Mononuclear cell (primary cell): ENCODE results near the gene EEF1G. TPM values are rescaled to one million over a fixed set of nuclear protein-coding genes. Genes with fewer than 3 reads are reported as not detected.
"Not testable (repeated sequence)": the region's sequence is repeated elsewhere in the genome, so short reads cannot be mapped to it uniquely, and the experiment has no call there.

Experiments used
- H3K27me3 ChIP-seq: 2 replicates; pipeline ENCODE4 v1.6.0; 2011; ENCODE audit warnings: low read length, control low read depth; ENCODE audit not compliant: insufficient read depth
- H3K4me1 ChIP-seq: 2 replicates; pipeline ENCODE4 v1.5.1; 2011; ENCODE audit warnings: mild to moderate bottlenecking, low read length, control low read depth; ENCODE audit not compliant: insufficient read depth
- H3K4me3 ChIP-seq: 2 replicates; pipeline ENCODE4 v1.5.1; 2011; ENCODE audit warnings: mild to moderate bottlenecking, low read length, moderate library complexity
- H3K9me3 ChIP-seq: 2 replicates; pipeline ENCODE4 v1.5.1; 2011; ENCODE audit warnings: low read depth, mild to moderate bottlenecking, control low read depth, low read length
- total RNA-seq: library from RNA; depleted of rRNA; stranded (reverse); fragments of >200 nt; gene quantifications from one replicate; pipeline ENCODE4 v1.2.3, GENCODE V29; 2012

Gene EEF1G
- total RNA-seq, 1 donor, result 2,066 TPM

- peaks cover 28% of the 10 kb centered on the region for H3K4me1 ChIP-seq
- peak overlapping the region; percentile 72 for H3K4me3 ChIP-seq
- no peaks in the 10 kb centered on the region for H3K9me3 ChIP-seq
- H3K27me3 ChIP-seq, result no peaks in the 10 kb centered on the region
These were observed 592 bp downstream of the EEF1G start for GRCh38 chr11:62573006-62573591.

- Histone ChIP-seq H3K9me3 (no peaks in the 10 kb centered on the region), H3K27me3 (no peaks in the 10 kb centered on the region), H3K4me1 (peaks cover 32% of the 10 kb centered on the region), H3K4me3 (no peak overlapping the region)
These were observed 1.3 kb downstream of the EEF1G start for GRCh38 chr11:62572431-62572830.

GRCh38 chr11:62571493-62571892 lies 2.2 kb downstream of the EEF1G start:
- H3K4me3 ChIP-seq, H3K9me3 ChIP-seq, H3K27me3 ChIP-seq: not testable (repeated sequence)
- H3K4me1 ChIP-seq, result peaks cover 34% of the 10 kb centered on the region

- H3K4me1 ChIP-seq, result peaks cover 34% of the 10 kb centered on the region
- not testable (repeated sequence) for H3K9me3 ChIP-seq, H3K4me3 ChIP-seq, H3K27me3 ChIP-seq
These were observed 2.8 kb downstream of the EEF1G start for GRCh38 chr11:62570903-62571302.

GRCh38 chr11:62569611-62570010 lies 4.1 kb downstream of the EEF1G start:
- Histone ChIP-seq H3K9me3 (no peaks in the 10 kb centered on the region), H3K4me3 (no peak overlapping the region), H3K4me1 (peaks cover 24% of the 10 kb centered on the region), H3K27me3 (no peaks in the 10 kb centered on the region)

- H3K9me3 ChIP-seq, result no peaks in the 10 kb centered on the region
- H3K27me3 ChIP-seq, result no peaks in the 10 kb centered on the region
- H3K4me3 ChIP-seq, result no peak overlapping the region
- H3K4me1 ChIP-seq, result peaks cover 11% of the 10 kb centered on the region
These were observed 6.6 kb downstream of the EEF1G start for GRCh38 chr11:62567018-62567633.

GRCh38 chr11:62566247-62566646 lies 7.4 kb downstream of the EEF1G start:
- no peaks in the 10 kb centered on the region for H3K9me3 ChIP-seq
- H3K4me1 ChIP-seq, result peaks cover 11% of the 10 kb centered on the region
- H3K27me3 ChIP-seq, result no peaks in the 10 kb centered on the region
- no peak overlapping the region for H3K4me3 ChIP-seq

GRCh38 chr11:62565100-62565802 lies 8.4 kb downstream of the EEF1G start:
- no peak overlapping the region for H3K4me3 ChIP-seq
- H3K27me3 ChIP-seq, result no peaks in the 10 kb centered on the region
- no peaks in the 10 kb centered on the region for H3K9me3 ChIP-seq
- H3K4me1 ChIP-seq, result peaks cover 16% of the 10 kb centered on the region

GRCh38 chr11:62561677-62562230 lies 11.9 kb downstream of the EEF1G start:
- not testable (repeated sequence) for H3K9me3 ChIP-seq, H3K27me3 ChIP-seq, H3K4me3 ChIP-seq
- peaks cover 41% of the 10 kb centered on the region for H3K4me1 ChIP-seq

- no peaks in the 10 kb centered on the region for H3K27me3 ChIP-seq
- H3K9me3 ChIP-seq, result no peaks in the 10 kb centered on the region
- no peak overlapping the region for H3K4me3 ChIP-seq
- H3K4me1 ChIP-seq, result peaks cover 52% of the 10 kb centered on the region
These were observed 13.1 kb downstream of the EEF1G start for GRCh38 chr11:62560566-62561103.

GRCh38 chr11:62559626-62560025 lies 14.1 kb downstream of the EEF1G start:
- not testable (repeated sequence) for H3K9me3 ChIP-seq, H3K4me3 ChIP-seq, H3K27me3 ChIP-seq
- peaks cover 62% of the 10 kb centered on the region for H3K4me1 ChIP-seq

- H3K27me3 ChIP-seq, result no peaks in the 10 kb centered on the region
These were observed 14.5 kb downstream of the EEF1G start for GRCh38 chr11:62559204-62559603.

GRCh38 chr11:62558669-62559068 lies 15.0 kb downstream of the EEF1G start:
- Histone ChIP-seq H3K27me3 (no peaks in the 10 kb centered on the region), H3K4me1 (peaks cover 72% of the 10 kb centered on the region), H3K4me3 (no peak overlapping the region), H3K9me3 (no peaks in the 10 kb centered on the region)

More at GRCh38 chr11:62559204-62559603, 14.5 kb downstream of the EEF1G start:
- H3K4me1 ChIP-seq, result peaks cover 66% of the 10 kb centered on the region
- no peak overlapping the region for H3K4me3 ChIP-seq
- H3K9me3 ChIP-seq, result no peaks in the 10 kb centered on the region

GRCh38 chr11:62556875-62557631 lies 16.6 kb downstream of the EEF1G start:
- Histone ChIP-seq H3K9me3 (no peaks in the 10 kb centered on the region), H3K27me3 (no peaks in the 10 kb centered on the region), H3K4me1 (peaks cover 88% of the 10 kb centered on the region), H3K4me3 (no peak overlapping the region)
